ENCODE data around the gene BANK1.

DNA sequence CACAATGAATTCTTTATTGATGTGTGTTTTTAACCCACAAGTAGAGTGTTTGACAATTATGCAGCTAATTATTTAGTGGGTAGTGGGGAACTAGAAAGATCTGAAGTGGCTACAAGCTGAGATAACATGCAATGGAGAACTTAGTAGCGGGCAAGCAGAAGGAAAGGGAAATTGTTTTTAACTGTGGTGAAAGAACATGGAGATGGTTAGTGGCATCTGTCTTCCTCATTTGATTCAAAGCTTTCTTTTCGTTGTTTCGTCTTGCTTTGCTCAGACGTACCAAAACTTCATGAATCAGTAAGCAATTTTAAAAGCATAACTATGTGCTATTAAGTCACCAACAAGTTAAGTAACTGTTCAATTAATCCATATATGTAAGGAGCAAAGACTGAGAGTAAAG is 169.9 kb downstream of the BANK1 start:
- TF ChIP-seq, protein P1, sequence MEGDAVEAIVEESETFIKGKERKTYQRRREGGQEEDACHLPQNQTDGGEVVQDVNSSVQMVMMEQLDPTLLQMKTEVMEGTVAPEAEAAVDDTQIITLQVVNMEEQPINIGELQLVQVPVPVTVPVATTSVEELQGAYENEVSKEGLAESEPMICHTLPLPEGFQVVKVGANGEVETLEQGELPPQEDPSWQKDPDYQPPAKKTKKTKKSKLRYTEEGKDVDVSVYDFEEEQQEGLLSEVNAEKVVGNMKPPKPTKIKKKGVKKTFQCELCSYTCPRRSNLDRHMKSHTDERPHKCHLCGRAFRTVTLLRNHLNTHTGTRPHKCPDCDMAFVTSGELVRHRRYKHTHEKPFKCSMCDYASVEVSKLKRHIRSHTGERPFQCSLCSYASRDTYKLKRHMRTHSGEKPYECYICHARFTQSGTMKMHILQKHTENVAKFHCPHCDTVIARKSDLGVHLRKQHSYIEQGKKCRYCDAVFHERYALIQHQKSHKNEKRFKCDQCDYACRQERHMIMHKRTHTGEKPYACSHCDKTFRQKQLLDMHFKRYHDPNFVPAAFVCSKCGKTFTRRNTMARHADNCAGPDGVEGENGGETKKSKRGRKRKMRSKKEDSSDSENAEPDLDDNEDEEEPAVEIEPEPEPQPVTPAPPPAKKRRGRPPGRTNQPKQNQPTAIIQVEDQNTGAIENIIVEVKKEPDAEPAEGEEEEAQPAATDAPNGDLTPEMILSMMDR (IDR thresholded peaks at IDR 0.05), result no peak
- no peak for TF ChIP-seq POLR2A (IDR thresholded peaks at IDR 0.05)
- no peak for TF ChIP-seq POLR2AphosphoS5 (IDR thresholded peaks at IDR 0.05)

Data from breast epithelium (tissue), 3 donors.